HG02571 (cell line): ENCODE data around the gene SFSWAP.

ENCODE experiments used
- ATAC-seq: cut with Tn5 transposase; IDR thresholded peaks from one replicate; pipeline ENCODE4 v1.9.1; 2021; ENCODE audit warnings: mild to moderate bottlenecking, moderate library complexity; ENCODE audit not compliant: unreplicated experiment

Gene SFSWAP

DNA sequence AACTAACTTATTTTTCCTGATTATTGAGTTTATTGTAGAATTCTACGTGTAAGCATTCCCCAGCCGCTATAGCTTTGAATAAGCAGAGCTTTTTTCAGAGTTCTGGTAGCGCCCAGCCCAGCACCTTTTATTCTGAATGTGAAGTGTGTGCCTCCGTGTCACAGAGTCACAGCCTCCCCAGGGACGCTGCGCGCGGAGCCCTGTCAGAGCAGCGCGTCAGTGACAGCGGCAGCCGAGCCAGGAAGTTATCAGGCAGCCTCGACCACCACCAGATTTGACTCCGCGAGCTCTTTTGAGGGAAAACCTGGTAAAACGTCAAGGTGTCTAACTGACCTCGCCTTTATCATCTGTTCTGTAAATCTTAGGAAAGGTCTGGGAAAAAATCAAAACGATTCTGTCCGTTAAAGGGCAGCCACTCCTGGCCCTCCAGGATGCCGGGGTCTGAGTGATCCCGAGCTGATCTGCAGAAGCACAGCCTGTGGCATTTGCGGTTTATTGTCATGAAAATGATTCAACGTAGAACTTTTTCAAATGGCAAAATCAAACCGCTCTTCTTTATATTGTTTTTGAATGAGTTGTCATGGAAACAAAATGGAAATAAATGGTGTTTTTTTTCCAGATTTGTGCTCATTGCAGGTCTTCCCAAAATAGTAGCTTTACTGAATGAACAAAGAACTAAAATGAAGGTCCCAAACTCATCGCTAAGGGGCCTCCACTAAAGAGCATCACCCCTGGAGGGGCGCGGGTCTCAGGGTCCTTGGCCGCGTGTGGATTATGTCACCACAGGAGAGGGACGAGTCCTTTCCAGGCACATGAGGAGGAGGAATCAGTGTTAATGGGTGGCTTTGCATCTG, 74.2 kb downstream of the SFSWAP start:
- no peak for ATAC-seq

DNA sequence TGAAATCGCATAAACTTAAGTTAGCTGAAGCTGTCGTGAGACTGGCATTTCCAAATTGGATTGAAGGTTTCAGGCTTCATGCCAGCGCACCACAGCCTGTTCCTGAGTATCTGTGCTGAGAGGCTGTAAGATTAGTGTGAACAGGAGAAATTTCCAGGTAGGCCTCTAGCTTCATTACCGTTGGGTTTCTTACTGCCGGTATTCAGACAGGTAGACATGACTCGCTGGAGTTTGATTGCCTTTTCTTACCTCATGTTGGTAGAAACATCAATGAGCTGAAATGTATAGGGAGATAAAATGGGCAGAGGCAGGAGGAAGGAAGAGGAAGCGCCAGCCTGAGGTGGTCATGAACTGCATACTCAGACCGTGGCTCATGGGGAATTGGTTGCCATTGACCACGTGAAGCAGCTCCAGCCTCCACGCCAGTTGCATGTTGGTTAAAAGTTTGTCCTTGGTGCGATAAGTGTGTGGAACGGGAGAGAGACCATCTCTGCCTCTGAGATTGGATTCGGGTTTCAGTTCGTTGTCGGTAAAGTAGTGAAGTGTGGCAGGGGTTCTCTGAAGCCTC, 75.0 kb downstream of the SFSWAP start:
- ATAC-seq: no peak

DNA sequence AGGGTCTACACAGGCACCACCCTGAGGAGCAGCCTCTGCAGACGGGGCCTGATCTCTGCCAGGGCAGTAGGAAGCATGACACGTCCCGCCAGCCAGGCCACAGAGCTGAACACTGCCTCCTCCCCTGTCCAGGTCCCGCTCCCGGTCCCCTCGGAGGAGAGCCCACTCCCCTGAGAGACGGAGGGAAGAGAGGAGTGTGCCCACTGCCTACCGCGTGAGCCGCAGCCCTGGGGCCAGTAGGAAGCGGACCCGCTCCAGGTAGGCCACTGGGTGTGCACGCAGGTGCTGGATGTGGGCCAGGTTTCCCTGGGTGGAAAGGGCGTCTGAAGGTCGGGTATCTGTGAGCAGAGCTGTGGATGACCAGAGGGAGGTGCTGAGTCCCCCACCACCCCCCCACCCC, 75.4 kb downstream of the SFSWAP start:
- ATAC-seq: no peak

DNA sequence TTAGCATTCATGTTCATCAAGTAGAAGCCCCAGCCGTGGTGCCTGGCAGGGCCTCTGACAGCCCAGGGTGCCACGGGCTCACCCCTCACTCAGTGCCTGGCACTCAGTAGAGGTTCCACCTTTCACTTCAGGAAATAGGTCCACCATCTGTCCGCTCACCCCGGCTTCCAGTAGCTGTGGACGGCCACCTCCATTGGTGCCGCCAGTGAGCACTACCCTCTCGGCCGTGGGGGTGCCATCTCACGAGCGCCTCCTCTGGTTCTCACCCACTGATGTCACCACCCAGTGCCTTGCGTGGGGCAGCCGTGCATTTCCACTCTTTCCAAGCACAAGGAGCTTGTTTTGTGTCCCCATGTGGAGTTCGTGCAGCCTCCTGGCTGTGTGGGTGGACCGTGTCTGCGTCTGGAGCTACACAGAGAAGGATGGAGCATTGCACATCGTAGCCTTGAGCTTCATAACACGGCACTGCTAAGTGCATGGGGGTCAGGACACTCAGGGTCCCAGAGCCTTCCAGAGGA, 76.3 kb downstream of the SFSWAP start:
- ATAC-seq: no peak

DNA sequence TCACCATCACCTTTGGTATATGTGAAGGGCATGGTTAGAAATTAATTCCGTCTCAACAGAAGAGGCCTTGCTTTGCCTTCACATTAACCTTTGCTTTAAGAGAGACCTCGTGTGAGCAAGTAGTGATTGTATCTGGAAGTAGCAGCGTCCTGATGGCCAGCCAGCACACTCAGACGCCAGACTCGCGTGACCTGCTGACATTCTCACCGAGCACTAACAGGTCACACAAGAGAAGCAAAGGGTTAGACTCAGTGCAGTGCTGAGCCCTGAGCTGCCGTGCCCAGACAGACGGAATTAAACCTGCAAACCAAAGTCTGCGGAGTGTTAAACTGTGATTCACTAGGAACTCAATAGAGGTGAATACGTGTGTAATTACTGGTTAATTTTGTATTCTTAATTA, 77.2 kb downstream of the SFSWAP start:
- no peak for ATAC-seq

DNA sequence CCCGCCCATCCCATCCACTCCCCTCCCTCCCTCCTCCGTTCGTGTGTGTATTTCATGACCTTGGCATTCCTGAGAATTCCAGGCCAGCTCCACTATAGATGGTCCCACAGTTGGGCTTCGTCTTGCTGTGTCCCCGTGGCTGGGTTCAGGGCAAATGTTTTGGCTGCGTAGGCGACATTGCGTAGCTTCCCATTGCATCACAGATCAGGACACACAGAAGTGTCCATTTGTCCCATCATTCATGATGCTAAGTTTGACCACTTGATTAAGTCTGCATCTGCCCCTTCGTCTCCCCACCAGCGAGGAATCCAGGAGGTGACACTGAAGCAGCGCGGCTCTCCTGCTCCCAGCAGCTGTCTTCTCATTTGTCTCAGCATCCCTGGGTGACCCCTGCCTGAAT, 78.7 kb downstream of the SFSWAP start:
- no peak for ATAC-seq

DNA sequence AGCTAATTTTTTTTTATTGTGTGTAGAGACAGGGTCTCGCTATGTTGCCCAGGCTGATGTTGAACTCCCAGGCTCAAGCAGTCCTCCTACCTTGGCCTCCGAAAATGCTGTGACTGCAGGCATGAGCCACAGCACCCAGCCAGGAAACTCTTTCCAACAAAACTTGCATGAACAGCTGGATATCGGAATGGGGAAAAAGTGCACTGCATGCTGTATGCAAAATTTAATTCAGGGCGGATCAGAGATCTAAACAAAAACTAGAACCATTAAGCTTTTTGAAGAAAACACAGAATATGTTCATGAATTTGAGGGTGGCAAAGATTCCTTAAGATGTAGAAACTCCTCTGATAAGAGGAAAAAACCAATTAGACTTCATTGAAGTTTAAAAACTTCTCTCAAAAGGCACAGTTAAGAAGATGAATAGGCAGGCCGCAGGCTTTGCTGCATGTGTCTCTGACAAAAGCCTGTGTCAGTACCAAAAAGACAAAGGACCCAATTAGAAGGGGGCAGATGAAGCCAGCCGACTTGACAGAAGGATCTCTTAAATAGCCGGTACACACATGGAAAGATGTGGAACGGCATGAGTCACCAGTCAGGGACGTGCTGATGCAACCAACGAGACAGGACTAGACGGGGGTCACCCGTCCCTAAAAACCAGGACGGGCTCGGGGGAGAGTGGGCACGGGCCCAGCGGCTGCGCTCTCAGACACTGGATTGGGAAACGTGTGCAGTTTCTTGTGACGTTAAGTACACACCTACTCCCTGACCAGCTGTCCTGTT, 82.5 kb downstream of the SFSWAP start:
- no peak for ATAC-seq

DNA sequence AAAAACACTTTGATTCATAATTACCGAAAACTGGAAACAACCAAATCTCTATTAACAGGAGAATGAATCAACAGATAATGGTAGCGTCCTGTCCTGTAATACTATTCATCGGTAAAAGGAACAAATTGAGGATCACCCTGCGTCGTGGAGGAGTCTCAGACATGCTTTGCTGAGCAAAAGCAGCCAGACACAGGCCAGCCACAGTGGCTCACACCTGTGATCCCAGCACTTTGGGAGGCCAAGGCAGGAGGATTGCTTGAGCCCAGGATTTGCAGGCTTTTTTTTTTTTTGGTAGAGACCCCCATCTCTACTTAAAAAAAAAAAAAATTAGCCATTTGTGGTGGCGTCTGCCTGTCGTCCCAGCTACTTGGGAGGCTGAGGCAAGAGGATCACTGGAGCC, 83.2 kb downstream of the SFSWAP start:
- ATAC-seq: no peak

DNA sequence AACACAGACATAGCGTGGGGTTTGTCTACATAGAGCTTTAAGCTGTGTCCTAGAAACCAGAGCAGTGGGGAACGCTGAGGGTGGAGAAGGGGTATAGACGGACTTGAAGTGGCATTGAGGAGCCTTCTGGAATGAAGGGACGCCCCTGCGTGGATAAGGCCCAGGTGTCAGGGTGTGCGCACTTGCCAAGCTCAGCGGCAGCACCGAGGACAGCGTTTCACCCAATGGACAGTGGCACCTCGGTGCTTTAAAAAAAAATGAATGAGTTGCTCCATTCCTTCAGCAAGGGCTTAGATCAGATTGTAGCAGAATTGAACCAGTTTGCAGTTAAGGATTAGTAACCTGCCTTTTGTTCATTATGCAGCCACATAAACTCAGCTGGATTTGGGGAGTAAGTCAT, 83.7 kb downstream of the SFSWAP start:
- ATAC-seq: no peak

DNA sequence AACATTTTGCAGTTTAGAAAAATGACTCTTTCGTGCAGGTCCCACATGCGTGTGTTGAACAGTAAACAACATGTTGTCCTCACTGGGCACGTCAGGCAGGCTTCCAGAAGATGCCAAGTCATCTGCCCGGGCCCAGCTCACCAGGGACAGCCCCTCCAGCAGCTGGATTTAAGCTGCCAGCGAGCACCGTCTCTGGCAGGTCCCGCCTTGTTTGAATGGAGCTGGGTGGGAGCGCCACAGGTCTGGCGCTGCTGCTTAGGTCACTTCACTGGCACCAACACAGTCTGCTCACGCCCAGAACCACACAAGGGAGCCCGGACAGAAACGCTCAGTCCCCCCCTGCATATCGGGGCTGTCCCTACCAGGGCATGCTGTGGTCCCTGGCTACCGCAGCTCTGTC, 84.2 kb downstream of the SFSWAP start:
- ATAC-seq: no peak

DNA sequence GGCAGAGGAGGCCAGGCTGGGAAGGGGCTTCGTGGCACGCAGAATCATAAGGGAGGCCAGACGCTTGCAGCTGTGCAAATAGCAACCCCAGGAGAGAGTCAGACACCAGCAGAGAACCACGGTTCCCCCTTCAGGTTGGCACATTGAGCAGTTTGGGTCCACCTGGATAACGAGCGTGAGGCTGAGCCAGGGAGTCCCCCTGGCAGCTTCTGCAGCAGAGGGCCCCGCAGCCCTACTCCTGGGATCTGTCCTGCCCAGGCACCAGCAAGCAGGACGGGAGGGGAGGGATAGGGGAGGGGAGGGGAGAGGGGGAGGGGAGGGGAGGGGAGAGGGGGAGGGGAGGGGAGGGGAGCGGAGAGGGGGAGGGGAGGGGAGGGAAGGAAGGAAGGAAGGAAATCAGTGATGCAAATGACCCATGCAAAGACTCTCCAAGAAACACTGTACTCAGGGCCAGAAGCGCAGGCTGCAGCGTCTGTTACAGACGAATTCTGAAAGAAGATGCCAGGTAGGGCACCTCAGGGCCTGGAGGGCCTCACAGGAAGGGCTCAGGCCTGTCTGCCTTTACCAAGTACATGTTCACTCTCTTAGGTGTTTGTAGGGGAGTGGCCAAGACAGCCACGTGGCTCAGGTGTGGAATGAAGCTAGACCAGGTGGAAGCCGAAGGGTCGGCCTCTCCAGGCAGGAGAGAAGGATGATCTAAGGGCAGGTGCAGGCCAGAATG, 85.0 kb downstream of the SFSWAP start:
- ATAC-seq: no peak

DNA sequence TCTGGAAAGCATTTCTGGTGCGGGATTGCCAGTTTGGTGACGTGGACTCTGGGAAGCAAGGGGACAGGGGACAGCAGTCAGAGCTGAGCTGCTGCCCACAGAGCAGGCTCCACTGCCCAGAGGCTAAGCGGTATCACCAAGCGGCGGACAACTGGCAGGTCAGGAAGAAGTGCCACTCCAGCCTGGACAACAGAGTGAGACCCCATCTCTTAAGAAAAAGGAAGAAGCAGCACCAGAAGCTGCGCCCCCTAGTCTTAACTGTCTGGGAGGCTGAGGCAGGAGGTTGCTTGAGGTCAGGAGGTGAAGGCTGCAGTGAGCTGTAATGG, 85.5 kb downstream of the SFSWAP start:
- no peak for ATAC-seq

DNA sequence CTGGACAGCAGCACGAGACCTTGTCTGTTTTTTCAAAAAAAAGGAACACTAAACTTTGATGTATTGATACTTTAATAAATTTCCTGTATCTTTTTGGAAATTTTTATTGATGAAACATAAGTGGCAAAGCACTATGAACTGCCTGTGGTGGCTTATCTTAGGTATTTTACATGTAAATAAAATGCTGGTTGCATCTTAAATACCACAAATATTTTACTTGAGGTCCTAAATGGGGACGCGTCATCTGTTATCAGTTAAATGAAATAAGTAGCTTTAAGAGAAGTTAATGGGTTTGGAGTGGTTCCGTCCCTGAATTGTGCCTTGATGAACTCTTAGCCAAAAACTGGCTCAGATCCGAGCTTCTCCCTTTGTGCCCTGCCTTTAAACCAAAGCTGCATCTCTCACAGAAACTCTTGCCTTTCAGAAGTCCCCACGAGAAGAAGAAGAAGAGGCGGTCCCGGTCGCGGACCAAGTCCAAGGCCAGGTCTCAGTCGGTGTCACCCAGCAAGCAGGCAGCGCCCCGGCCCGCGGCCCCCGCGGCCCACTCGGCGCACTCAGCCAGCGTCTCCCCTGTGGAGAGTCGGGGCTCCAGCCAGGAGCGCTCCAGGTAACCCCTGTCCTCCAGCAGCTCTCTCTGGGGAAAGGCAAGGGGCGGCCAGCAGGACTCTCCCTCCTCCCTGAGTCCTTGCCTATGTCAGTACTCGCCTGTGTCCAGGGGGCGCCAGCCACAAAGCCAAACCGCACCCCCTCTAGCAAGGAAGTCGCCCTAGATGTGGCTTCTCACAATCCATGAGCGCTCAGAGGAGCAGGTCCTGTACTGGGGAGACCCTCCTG, 86.1 kb downstream of the SFSWAP start:
- ATAC-seq: no peak

DNA sequence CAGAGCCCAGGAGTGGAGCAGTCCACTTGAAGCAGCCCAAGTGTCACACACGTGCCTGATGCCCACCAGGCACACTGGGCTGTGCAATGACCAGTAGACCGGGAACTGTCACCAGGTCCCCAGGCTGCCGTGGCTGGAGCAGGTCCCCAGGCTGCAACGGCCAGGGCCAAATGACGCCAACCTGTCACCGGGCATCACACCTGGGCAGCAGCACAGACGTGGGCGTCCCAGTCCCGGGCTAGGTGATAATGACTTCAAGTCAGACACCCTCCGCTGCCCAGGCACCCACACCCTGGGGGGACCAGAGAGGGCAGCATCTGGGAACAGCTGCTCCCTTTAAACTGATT, 86.7 kb downstream of the SFSWAP start:
- no peak for ATAC-seq

DNA sequence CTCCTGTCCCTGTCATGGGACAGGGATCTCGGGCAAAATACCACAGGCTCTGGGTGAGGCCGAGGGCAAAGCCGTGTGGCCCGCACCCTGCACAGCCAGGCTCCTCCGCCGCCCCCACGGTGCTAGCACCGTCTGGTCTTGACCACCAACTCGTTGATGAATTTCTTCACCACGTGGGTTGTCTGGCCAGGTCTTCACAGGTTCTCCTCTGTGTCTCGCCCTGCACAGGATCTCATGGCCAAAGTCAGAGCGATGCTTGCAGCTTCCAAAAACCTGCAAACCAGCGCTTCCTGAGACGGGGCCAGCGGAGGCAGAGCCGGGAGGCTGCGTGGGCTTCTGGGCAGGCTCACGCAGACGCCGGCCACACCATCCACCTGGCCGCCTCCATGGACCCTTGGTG, 88.3 kb downstream of the SFSWAP start:
- ATAC-seq: no peak

DNA sequence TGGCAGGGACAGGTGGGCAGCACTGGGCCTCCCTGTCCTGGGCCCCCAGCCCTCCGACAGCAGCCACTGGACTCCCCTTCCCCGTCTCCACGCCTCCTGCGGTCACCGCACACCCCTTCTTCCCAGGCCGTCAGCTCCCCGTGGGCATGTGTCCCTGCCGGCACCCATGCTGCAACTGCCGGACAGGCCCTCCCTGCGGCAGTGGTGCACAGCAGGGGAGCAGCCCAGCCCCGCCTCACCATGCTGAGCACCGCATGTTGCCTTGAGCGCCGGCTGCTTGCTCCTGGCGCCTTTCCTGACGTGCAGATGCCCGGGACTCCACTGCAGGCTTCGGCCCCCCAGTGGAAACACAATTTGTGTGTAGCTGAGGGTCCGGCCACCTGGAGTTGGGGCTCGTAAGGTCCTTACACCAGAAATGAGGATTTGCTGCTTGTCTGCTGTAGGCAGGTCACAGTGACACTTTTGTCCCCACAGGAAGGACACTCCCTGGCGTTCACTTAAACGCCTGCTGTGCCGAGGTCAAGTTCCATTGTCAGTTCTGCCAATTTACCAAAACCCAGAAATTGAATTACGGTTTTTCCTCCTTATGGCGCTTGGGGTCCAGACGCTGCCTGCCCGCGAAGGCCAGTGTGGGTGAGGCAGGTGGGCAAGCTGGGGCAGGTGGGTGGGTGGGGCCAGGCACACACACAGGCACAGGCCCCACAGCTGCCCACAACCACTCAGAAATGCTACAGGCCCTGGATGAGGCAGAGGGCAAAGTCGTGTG, 89.1 kb downstream of the SFSWAP start:
- ATAC-seq: no peak

DNA sequence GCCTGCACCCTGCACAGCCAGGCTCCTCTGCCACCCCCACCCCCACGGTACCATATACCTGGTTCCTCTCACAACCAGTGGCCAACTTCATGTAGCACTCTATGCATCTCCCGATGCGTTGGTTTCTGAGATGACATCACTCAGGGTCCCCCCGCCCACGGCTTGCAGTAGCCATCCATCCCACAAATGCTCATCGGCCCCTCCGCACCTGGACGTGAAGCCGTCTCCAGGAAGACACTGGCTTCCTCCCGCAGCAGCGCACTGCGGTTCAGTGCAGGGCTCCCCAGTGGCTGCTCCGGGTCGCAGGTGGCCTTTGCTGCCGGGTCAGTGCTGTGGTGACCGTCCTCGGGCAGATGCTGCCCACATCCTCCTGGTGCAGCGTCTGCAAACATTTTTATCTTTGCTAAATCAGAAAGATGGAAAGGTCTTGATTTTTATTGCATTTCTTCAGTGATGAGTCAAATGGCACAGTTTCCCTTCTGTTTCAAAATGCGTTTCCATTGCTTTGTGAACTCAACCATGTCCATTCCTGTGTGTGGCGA, 89.8 kb downstream of the SFSWAP start:
- no peak for ATAC-seq

DNA sequence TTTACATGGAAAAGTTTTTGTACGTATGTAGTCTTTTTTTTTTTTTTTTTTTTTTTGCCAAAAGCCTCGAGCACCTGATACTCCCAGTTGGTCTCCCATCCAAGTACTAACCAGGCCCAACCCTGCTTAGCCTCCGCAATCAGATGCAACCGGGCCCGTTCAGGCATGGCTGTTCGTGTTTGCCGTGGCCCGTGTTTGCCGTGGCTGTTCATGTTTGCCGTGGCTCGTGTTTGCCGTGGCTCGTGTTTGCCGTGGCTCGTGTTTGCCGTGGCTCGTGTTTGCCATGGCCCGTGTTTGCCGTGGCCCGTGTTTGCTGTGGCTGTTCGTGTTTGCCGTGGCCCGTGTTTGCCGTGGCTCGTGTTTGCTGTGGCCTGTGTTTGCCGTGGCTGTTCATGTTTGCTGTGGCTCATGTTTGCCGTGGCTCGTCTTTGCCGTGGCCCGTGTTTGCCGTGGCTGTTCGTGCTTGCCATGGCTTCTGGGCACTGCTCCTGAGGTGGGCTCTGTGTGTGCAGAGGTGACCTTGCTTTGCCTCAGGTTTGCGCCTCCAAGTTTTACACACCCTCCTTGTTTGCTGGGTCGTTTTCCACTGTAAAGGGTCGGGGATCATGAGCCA, 90.5 kb downstream of the SFSWAP start:
- no peak for ATAC-seq

DNA sequence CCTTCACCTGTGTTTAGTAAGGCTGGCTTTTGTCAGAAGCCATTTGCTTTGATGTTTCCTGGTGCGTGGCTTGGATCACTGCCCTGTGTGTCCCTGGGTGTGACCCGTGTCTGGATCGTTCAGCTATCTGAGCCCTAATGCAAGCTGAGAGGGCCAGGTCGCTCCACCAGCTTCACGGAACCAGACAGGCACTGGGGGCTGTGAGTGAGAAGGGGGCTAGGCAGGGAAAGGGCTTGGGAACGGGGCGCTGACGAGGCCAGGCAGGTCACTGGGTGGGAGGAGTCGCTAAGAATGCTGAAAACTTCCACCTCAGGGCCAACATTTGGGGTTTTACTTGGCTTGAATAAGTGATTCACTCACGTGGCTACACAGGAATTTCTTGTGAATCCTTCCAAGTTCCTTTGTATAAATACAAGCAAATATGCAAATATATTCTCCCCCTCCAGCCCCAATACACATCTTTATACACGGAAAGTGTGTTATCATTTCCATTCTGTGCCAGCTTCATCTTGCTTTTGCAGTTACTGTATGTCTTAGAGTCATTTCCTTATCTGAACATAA, 93.2 kb downstream of the SFSWAP start:
- no peak for ATAC-seq
